PFSK-1 (cell line): ENCODE results near the gene MBNL1.

Source experiments
- POLR2AphosphoS5 ChIP-seq: IDR thresholded peaks from 2 replicates; pipeline ENCODE4 v1.6.1; 2012; ENCODE audit warnings: low read depth, mild to moderate bottlenecking, control low read depth, low read length, moderate library complexity
- TAF1 ChIP-seq: IDR thresholded peaks from 2 replicates; pipeline ENCODE4 v1.6.1; 2012; ENCODE audit warnings: low read length, control low read depth, borderline replicate concordance; ENCODE audit not compliant: insufficient read depth
- TF ChIP-seq, protein P1 (sequence below), 2 experiments: IDR thresholded peaks; 2 replicates each; pipeline versions ENCODE4 v1.6.1 to v1.8.0; 2011 to 2012; ENCODE audit warnings: low read depth in 2 of 2, low read length in 2 of 2, control low read depth in 1 of 2, inconsistent platforms in 1 of 2, mild to moderate bottlenecking in 1 of 2, moderate library complexity in 1 of 2; ENCODE audit not compliant: insufficient read depth in 1 of 2

- TF ChIP-seq TAF1 (no peak), POLR2AphosphoS5 (no peak)
- TF ChIP-seq, protein P1, sequence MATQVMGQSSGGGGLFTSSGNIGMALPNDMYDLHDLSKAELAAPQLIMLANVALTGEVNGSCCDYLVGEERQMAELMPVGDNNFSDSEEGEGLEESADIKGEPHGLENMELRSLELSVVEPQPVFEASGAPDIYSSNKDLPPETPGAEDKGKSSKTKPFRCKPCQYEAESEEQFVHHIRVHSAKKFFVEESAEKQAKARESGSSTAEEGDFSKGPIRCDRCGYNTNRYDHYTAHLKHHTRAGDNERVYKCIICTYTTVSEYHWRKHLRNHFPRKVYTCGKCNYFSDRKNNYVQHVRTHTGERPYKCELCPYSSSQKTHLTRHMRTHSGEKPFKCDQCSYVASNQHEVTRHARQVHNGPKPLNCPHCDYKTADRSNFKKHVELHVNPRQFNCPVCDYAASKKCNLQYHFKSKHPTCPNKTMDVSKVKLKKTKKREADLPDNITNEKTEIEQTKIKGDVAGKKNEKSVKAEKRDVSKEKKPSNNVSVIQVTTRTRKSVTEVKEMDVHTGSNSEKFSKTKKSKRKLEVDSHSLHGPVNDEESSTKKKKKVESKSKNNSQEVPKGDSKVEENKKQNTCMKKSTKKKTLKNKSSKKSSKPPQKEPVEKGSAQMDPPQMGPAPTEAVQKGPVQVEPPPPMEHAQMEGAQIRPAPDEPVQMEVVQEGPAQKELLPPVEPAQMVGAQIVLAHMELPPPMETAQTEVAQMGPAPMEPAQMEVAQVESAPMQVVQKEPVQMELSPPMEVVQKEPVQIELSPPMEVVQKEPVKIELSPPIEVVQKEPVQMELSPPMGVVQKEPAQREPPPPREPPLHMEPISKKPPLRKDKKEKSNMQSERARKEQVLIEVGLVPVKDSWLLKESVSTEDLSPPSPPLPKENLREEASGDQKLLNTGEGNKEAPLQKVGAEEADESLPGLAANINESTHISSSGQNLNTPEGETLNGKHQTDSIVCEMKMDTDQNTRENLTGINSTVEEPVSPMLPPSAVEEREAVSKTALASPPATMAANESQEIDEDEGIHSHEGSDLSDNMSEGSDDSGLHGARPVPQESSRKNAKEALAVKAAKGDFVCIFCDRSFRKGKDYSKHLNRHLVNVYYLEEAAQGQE (IDR thresholded peaks at IDR 0.05; ENCODE audit: insufficient read depth in 1 of 2, low read depth in 2 of 2, low read length in 2 of 2), result no peak
Observed at GRCh38 chr3:152283492-152284381, 15.0 kb downstream of the MBNL1 start.
